GM12891 (cell line): ENCODE results near the gene TLR5.

ENCODE experiments used
- POLR2A ChIP-seq: IDR thresholded peaks from 2 replicates; pipeline ENCODE4 v1.6.1; 2011; ENCODE audit warnings: low read depth, low read length, control low read depth
- POLR2AphosphoS5 ChIP-seq: IDR thresholded peaks from 2 replicates; pipeline ENCODE4 v1.6.1; 2011; ENCODE audit warnings: low read depth, low read length, control low read depth
- TAF1 ChIP-seq: IDR thresholded peaks from 2 replicates; pipeline ENCODE4 v1.6.1; 2011; ENCODE audit warnings: low read depth, low read length, control low read depth

DNA sequence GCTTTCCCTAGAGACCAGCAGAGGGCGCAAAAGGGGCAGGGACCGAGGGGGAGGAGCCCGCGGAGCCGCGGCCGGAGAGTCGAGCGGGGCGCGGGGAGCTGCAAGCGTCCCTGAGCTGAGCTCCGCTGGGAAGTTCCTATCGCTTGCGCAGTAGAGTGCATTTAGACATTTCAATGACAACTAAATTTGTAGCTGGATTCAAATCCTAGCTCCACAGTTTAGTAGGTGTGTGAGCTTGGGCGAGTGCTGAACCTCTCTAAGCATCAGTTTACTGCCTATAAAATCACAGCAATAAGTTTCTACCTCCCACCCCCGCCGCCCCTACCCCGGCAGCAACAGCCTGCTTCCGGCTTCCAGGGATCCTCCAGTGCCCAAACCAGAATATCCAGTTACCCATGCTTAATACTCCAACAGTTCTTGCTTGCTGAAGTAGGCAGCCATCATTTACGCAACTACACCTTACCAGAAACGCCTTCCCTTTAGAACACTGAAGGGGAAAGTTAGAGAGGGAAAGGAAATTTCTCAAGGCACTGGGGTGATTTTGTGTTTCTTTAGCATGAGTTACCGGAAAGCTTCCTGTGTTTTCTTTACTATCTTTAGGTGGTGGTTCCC is 9.1 kb downstream of the TLR5 start:
- TF ChIP-seq POLR2A = no peak
- TF ChIP-seq POLR2AphosphoS5 = no peak
- no peak for TF ChIP-seq TAF1
